NCI-H2107 treated with DMSO at 0.1 percent for 48 hours (cell line): ENCODE results near the gene GNRHR.

Experiments used
- DNase-seq: peaks from one replicate; lab custom pipeline; 2025; ENCODE audit not compliant: unreplicated experiment; lab: John Stamatoyannopoulos, UW

The GNRHR gene

GRCh38 chr4:67700738-67701516 lies 53.3 kb downstream of the GNRHR start, which contains the start of gene UBA6:
Gene UBA6, minus strand, starts transcription at chr4:67701155. Its CDS starts 36 bp downstream, at chr4:67701119.
- DNase-seq, result peak; percentile 80

- peak; percentile 28 for DNase-seq
Measured at GRCh38 chr4:67700116-67700737, 54.0 kb downstream of the GNRHR start.

- DNase-seq, result peak; percentile 28
Measured at GRCh38 chr4:67699603-67700002, 54.6 kb downstream of the GNRHR start.

- no peak for DNase-seq
Measured at GRCh38 chr4:67697860-67698687, 56.1 kb downstream of the GNRHR start.

DNA sequence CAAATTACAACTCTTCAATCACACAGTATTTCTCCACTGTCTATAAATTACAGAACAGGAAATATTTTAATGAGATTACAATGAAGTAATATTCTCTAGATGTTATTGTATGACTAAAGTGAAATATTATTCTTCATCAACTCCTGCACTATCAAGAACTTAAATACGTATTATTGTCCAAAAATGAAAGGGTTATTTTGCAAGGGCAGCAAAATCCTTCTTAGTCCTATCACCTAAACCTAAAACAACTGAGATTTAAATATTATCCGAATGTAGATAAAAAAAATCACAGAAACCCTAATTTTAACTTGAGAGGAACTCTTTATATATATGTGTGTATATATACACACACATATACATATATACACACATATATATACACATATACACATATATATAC lies 58.1 kb downstream of the GNRHR start:
- DNase-seq, result no peak

DNA sequence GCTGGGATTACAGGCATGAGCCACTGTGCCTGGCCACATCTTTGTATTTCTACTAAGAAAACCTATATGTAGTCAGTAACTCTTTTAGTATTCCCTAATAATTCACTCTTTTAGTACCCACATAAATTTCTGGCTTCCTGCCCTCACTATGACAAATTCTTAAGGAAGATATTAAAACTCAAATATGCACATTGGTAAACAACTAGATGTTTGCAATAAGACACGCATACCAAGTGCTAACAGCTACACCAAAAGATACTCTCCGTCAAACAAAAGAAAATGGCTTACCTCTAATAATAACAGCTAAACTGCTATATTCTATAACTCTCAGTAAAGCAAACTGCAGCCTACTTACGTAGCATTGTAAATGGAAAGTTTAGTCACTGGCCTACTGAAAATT lies 59.5 kb downstream of the GNRHR start:
- no peak for DNase-seq

- no peak for DNase-seq
Measured at GRCh38 chr4:67691328-67691727, 62.9 kb downstream of the GNRHR start.
